Uterus (tissue), 4 donors: ENCODE data around the gene MAGI3. TPM values are rescaled to one million over a fixed set of nuclear protein-coding genes. Genes with fewer than 3 reads are reported as not detected.
A peak's percentile ranks its signal among the peaks of the same experiment; 100 is the strongest.

Experiments used
- DNase-seq, 2 donors: peaks; one replicate each; pipeline ENCODE4 v3.0.0-alpha.2; 2019 to 2020
- H3K27ac ChIP-seq, 2 donors: fragments of 200-600 bp; sonication (generic); 1 replicate in 1 of 2; 2 replicates in 1 of 2; pipeline ENCODE4 v1.5.1; 2016 to 2018
- H3K27me3 ChIP-seq, 2 donors: fragments of 200-600 bp; sonication (generic); one replicate each; pipeline ENCODE4 v1.5.1; 2018 to 2019; ENCODE audit warnings: control low read depth in 1 of 2
- H3K36me3 ChIP-seq, 2 donors: fragments of 200-600 bp; sonication (generic); one replicate each; pipeline ENCODE4 v1.5.1; 2019; ENCODE audit warnings: control low read depth in 1 of 2
- H3K4me1 ChIP-seq, 2 donors: fragments of 200-600 bp; sonication (generic); one replicate each; pipeline ENCODE4 v1.5.1; 2018 to 2019; ENCODE audit warnings: control low read depth in 1 of 2
- H3K4me3 ChIP-seq, 2 donors: fragments of 200-600 bp; sonication (generic); 1 replicate in 1 of 2; 2 replicates in 1 of 2; pipeline ENCODE4 v1.5.1; 2018 to 2019; ENCODE audit warnings: mild to moderate bottlenecking in 1 of 2
- H3K9me3 ChIP-seq, 2 donors: fragments of 200-600 bp; sonication (generic); one replicate each; pipeline ENCODE4 v1.5.1; 2019; ENCODE audit warnings: control low read depth in 1 of 2
- POLR2A ChIP-seq, 2 donors: fragments of 450-650 bp; IDR thresholded peaks; one replicate each; pipeline ENCODE4 v1.6.1; 2016; ENCODE audit warnings: antibody characterized with exemption in 2 of 2, mild to moderate bottlenecking in 1 of 2, moderate library complexity in 1 of 2
- intact Hi-C: fragments of 100-400 bp; cut with DNase I; formaldehyde crosslinking; loops from one replicate; pipeline ENCODE4 v1.15.1; 2023; ENCODE audit warnings: low total_unique reads
- total RNA-seq, 4 donors: library from RNA; depleted of rRNA in 3 of 4; stranded (reverse); fragments of >200 nt in 3 of 4; gene quantifications; one replicate each; pipeline versions ENCODE4 v1.1.0 to v1.2.4, GENCODE V29; 2014 to 2023
- TF ChIP-seq, protein P1 (sequence below), 4 experiments: fragments of 200-600 bp in 2 of 4; fragments of 450-650 bp in 2 of 4; sonication (generic) in 2 of 4; IDR thresholded peaks; one replicate each; pipeline ENCODE4 v1.5.1; 2016 to 2019; ENCODE audit warnings: antibody characterized with exemption in 4 of 4, mild to moderate bottlenecking in 2 of 4, moderate library complexity in 1 of 4
- donor health status: DM: yes; HTN: yes; CAD: no.

The MAGI3 gene
- total RNA-seq, 4 donors from 2014 or later = 12.4 to 37.5 (median 26.4) TPM

DNA sequence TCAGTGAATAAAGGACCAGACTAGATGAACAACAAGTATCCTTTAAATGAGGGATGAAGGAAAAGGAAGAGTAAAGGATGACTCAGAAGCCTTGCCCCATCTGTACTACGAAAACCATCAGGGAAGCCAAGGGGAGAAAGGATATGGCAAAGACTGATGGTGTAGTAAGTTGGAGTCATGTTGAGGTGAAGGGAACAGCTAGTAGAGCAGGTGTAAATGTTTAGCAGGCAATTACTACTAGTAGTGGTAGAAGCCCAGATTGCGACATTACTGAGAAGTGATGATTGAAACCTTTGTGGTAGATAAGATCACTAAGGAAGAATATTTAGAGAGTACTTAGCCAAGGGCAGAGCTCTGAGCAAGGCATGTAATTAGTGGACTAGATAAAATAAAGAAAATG lies 285.0 kb downstream of the MAGI3 start:
- Histone ChIP-seq H3K27ac (no peak overlapping the region), H3K4me3 (no peak overlapping the region), H3K36me3 (no peaks in the 10 kb centered on the region), H3K4me1 (no peaks in the 10 kb centered on the region), H3K9me3 (no peaks in the 10 kb centered on the region), H3K27me3 (no peaks in the 10 kb centered on the region)
- no peak for TF ChIP-seq POLR2A (IDR thresholded peaks at IDR 0.05)
- TF ChIP-seq, protein P1, sequence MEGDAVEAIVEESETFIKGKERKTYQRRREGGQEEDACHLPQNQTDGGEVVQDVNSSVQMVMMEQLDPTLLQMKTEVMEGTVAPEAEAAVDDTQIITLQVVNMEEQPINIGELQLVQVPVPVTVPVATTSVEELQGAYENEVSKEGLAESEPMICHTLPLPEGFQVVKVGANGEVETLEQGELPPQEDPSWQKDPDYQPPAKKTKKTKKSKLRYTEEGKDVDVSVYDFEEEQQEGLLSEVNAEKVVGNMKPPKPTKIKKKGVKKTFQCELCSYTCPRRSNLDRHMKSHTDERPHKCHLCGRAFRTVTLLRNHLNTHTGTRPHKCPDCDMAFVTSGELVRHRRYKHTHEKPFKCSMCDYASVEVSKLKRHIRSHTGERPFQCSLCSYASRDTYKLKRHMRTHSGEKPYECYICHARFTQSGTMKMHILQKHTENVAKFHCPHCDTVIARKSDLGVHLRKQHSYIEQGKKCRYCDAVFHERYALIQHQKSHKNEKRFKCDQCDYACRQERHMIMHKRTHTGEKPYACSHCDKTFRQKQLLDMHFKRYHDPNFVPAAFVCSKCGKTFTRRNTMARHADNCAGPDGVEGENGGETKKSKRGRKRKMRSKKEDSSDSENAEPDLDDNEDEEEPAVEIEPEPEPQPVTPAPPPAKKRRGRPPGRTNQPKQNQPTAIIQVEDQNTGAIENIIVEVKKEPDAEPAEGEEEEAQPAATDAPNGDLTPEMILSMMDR (IDR thresholded peaks at IDR 0.05) = no peak
- no peak for DNase-seq
- intact Hi-C loops = loop anchor here (10.0 kb wide), 1 partner anchor 531 kb away; no protein-coding TSS in a partner anchor

DNA sequence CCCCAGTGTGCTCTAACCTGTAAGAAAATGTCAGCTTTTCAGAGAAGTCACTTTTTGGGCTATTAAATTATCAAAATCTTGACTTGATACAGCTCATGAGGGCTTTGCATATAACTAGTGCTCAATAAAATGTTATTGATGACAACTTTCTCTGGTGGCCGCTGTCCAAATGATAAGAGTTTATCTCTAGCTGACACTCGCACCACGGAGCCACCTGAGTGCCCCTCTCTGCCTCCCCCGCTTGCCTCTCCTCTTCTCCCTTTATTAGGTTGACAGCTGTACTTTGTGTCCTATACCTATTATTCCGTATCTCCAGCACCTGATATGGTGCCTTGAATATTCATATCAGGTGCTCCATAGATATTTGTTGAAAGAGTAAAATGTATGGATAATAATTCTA lies 286.2 kb downstream of the MAGI3 start:
- no peak overlapping the region for H3K4me3 ChIP-seq
- no peak for TF ChIP-seq POLR2A (IDR thresholded peaks at IDR 0.05)
- TF ChIP-seq, protein P1 (IDR thresholded peaks at IDR 0.05) = no peak
- H3K9me3 ChIP-seq = no peaks in the 10 kb centered on the region
- H3K36me3 ChIP-seq = no peaks in the 10 kb centered on the region
- DNase-seq = no peak
- H3K27ac ChIP-seq = no peak overlapping the region
- H3K27me3 ChIP-seq = no peaks in the 10 kb centered on the region
- H3K4me1 ChIP-seq = no peaks in the 10 kb centered on the region
- intact Hi-C loops = loop anchor here (10.0 kb wide), 1 partner anchor 532 kb away; no protein-coding TSS in a partner anchor

DNA sequence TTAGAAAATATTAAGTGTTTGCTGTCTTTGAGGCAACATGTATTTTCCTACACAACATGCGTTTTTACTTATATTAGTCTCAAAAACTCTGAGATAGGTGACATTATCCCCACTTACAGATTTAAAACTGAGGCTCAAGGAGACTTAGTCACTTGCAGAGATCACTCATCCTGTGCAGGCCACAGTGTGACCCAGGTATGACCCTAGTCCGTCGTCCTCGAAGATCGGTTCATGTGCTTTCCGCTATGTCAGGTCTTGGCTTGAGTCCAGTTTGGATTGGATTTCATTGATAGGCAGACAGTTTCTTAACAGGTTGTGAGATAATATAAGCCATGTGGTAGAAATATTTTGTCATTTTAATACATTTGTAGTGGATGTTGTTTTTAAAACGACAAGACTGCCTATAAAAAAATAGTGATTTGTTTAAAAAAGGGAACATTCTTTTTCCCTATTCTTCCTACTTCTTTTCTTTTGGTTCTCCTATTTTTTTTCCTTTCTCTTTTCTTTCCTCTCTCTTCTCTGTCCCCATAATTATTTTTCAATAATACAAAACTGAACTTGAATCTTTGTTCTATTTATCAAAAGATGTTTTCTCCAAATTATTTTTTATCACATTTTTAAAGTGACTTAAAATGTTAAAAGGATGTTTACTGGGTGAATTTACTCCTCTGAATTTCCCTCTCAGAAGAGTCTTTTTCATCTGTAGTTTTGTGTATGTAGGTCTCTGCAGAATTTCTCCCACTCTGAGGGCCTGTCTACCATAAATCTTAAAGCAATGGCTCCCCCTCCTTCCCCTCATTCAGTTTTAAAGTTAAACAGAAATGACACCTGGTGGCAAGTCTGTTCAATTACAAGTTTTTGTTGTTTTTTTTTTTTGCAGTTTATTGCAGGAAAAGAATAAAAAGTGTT lies 287.2 kb downstream of the MAGI3 start:
- TF ChIP-seq POLR2A (IDR thresholded peaks at IDR 0.05) = no peak
- TF ChIP-seq, protein P1 (IDR thresholded peaks at IDR 0.05) = peak; percentile 50 to 66 (median 58)
- DNase-seq = no peak
- Histone ChIP-seq H3K27ac (no peak overlapping the region), H3K36me3 (no peaks in the 10 kb centered on the region), H3K27me3 (no peaks in the 10 kb centered on the region), H3K4me3 (no peak overlapping the region), H3K4me1 (no peaks in the 10 kb centered on the region), H3K9me3 (no peaks in the 10 kb centered on the region)
- intact Hi-C loops = loop anchor here (10.0 kb wide), 1 partner anchor 533 kb away; no protein-coding TSS in a partner anchor

DNA sequence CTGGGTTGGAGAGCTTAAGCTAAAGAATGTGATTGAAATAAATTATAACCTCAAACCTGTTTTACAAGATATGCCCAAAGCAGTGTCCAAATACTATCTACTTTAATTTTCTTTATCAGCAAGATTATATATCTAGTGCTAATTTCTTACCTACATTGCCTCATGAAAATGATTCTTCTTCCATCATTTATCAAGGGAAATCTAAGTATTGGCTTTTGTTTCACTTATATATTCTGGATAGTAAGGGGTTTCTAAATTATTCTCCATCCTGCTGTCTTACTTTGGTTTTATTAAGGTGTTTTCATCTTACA lies 287.8 kb downstream of the MAGI3 start:
- H3K9me3 ChIP-seq = no peaks in the 10 kb centered on the region
- H3K4me1 ChIP-seq = no peaks in the 10 kb centered on the region
- H3K27ac ChIP-seq = no peak overlapping the region
- TF ChIP-seq, protein P1 (IDR thresholded peaks at IDR 0.05) = no peak
- TF ChIP-seq POLR2A (IDR thresholded peaks at IDR 0.05) = no peak
- intact Hi-C loops = loop anchor here (10.0 kb wide), 1 partner anchor 533 kb away; no protein-coding TSS in a partner anchor
- H3K27me3 ChIP-seq = no peaks in the 10 kb centered on the region
- DNase-seq = no peak
- H3K4me3 ChIP-seq = no peak overlapping the region
- no peaks in the 10 kb centered on the region for H3K36me3 ChIP-seq

DNA sequence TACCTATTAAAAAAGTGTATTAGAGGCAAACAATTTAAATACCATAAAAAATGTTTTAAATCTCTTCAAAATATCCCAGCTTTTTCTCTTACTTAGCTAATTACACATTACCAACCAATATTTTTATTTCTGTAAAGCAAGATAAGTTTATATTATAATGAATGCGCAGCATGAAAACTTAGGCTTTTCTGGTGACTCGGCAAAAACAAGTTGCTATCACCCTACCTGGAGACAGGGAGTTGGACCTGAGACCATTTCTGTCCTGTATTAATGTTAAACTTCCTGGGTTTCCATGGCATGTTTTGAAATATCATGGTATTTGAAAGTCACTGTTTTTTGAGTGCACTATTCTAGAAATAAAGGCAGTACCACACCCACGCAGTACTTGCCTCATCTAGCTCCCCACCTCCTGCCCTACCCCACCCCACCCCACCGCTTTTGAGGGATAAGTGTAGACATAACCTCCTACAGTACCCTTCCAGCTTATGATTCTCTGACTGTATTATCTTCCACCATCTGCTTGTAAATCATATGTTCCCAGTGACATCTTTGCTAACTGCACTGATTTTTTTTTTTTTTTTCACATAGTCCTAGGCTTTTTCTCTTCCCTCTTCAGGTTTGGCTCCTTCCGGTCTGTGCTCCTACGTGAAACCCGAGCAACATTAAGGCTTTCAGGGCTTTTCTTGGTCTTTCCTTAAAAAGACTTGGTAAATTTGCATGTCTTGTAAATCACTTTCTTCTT lies 291.5 kb downstream of the MAGI3 start:
- intact Hi-C loops = no loop called here

More for the DNA sequence above, 291.5 kb downstream of the MAGI3 start:
- no peaks in the 10 kb centered on the region for H3K27me3 ChIP-seq
- no peak for DNase-seq
- no peak for TF ChIP-seq POLR2A (IDR thresholded peaks at IDR 0.05)
- TF ChIP-seq, protein P1 (IDR thresholded peaks at IDR 0.05) = no peak
- H3K36me3 ChIP-seq = no peaks in the 10 kb centered on the region
- H3K27ac ChIP-seq = no peak overlapping the region
- no peaks in the 10 kb centered on the region for H3K9me3 ChIP-seq
- no peaks in the 10 kb centered on the region for H3K4me1 ChIP-seq
- no peak overlapping the region for H3K4me3 ChIP-seq
